Measurements from ENCODE around the gene WDFY3.

DNA sequence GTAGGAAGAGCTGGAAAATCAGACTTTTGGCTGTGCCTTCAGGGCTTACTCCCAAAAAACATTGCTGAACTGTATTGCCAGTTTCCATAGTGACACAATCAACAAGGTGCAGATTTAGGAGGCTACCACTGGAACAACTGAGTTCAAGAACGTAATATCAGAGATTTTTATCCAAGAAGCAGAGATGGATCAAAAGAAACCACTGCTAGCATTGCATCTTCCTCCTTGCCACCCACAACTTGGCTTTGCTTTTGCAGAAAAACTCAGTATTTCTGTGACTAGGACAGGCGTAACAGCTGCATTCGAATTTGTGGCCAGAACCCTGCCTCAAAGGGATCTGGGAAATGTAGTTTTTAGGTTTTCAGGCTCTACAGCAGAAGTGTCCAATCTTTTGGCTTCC, 27.8 kb upstream of the WDFY3 start:
- TF ChIP-seq POLR2A (IDR thresholded peaks at IDR 0.05; ENCODE audit: borderline replicate concordance, extremely low read depth, insufficient read depth, insufficient read length) (no peak), SIN3A (IDR thresholded peaks at IDR 0.05; ENCODE audit: low read depth) (no peak), POLR2AphosphoS5 (IDR thresholded peaks at IDR 0.05; ENCODE audit: low read depth, low read length) (no peak), JUND (IDR thresholded peaks at IDR 0.05) (no peak)
- TF ChIP-seq, protein P1, sequence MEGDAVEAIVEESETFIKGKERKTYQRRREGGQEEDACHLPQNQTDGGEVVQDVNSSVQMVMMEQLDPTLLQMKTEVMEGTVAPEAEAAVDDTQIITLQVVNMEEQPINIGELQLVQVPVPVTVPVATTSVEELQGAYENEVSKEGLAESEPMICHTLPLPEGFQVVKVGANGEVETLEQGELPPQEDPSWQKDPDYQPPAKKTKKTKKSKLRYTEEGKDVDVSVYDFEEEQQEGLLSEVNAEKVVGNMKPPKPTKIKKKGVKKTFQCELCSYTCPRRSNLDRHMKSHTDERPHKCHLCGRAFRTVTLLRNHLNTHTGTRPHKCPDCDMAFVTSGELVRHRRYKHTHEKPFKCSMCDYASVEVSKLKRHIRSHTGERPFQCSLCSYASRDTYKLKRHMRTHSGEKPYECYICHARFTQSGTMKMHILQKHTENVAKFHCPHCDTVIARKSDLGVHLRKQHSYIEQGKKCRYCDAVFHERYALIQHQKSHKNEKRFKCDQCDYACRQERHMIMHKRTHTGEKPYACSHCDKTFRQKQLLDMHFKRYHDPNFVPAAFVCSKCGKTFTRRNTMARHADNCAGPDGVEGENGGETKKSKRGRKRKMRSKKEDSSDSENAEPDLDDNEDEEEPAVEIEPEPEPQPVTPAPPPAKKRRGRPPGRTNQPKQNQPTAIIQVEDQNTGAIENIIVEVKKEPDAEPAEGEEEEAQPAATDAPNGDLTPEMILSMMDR (IDR thresholded peaks at IDR 0.05 in 2 of 3, conservative IDR thresholded peaks at IDR 0.05 in 1 of 3; ENCODE audit: borderline replicate concordance in 1 of 3, insufficient read depth in 1 of 3, low read depth in 2 of 3, low read length in 2 of 3), result no peak
- TF ChIP-seq, protein P2, sequence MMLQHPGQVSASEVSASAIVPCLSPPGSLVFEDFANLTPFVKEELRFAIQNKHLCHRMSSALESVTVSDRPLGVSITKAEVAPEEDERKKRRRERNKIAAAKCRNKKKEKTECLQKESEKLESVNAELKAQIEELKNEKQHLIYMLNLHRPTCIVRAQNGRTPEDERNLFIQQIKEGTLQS (IDR thresholded peaks at IDR 0.05), result no peak

Data from HCT116 (cell line).